Neural cell (in vitro differentiated cells): Measurements from ENCODE around the gene TET2. TPM values are rescaled to one million over a fixed set of nuclear protein-coding genes. Genes with fewer than 3 reads are reported as not detected.

ENCODE experiments used
- H2AFZ ChIP-seq: fragments of 200-600, 300-800 bp; sonication (generic), shearing (Covaris generic); 2 replicates; pipeline ENCODE4 v1.6.0; 2014; ENCODE audit warnings: low read depth, mild to moderate bottlenecking, antibody characterized with exemption, low read length, moderate library complexity
- H3F3A ChIP-seq: fragments of 200-600 bp; shearing (Covaris generic); 2 replicates; pipeline ENCODE4 v1.6.1; 2016; ENCODE audit warnings: mild to moderate bottlenecking, moderate library complexity, mixed read lengths, antibody characterized with exemption, low read length; ENCODE audit not compliant: insufficient read depth, poor library complexity, severe bottlenecking
- H3K27ac ChIP-seq: fragments of 200-600, 300-800 bp; sonication (generic), shearing (Covaris generic); 2 replicates; pipeline ENCODE4 v1.5.1; 2014; ENCODE audit warnings: mild to moderate bottlenecking, low read length, moderate library complexity
- H3K27me3 ChIP-seq: fragments of 300-800, 200-600 bp; sonication (generic), shearing (Covaris generic); 2 replicates; pipeline ENCODE4 v1.6.0; 2014; ENCODE audit warnings: mild to moderate bottlenecking, low read depth, low read length, moderate library complexity; ENCODE audit not compliant: insufficient read depth
- H3K36me3 ChIP-seq: fragments of 300-800, 200-600 bp; sonication (generic), shearing (Covaris generic); 2 replicates; pipeline ENCODE4 v1.5.1; 2014; ENCODE audit warnings: mild to moderate bottlenecking, antibody characterized with exemption, low read length, moderate library complexity; ENCODE audit not compliant: insufficient read depth
- H3K4me2 ChIP-seq: fragments of 300-800, 200-600 bp; sonication (generic), shearing (Covaris generic); 2 replicates; pipeline ENCODE4 v1.6.0; 2014; ENCODE audit warnings: mild to moderate bottlenecking, low read length
- H3K4me3 ChIP-seq: fragments of 300-800, 200-600 bp; sonication (generic), shearing (Covaris generic); 2 replicates; pipeline ENCODE4 v1.5.1; 2014; ENCODE audit warnings: mild to moderate bottlenecking, low read length, moderate library complexity
- H3K79me2 ChIP-seq: fragments of 200-600 bp; shearing (Covaris generic); replicated peaks from 2 replicates; pipeline ENCODE4 v1.6.0; 2014; ENCODE audit warnings: mild to moderate bottlenecking, low read length, moderate library complexity; ENCODE audit not compliant: insufficient read depth
- H3K9ac ChIP-seq: fragments of 300-800, 200-600 bp; sonication (generic), shearing (Covaris generic); 2 replicates; pipeline ENCODE4 v1.6.1; 2016; ENCODE audit warnings: mild to moderate bottlenecking, low read length, mixed read lengths
- H3K9me2 ChIP-seq: fragments of 200-600 bp; shearing (Covaris generic); 2 replicates; pipeline ENCODE4 v1.6.1; 2016; ENCODE audit warnings: mild to moderate bottlenecking, low read length, mixed read lengths; ENCODE audit not compliant: insufficient read depth
- H3K9me3 ChIP-seq: fragments of 200-600, 300-800 bp; sonication (generic), shearing (Covaris generic); 2 replicates; pipeline ENCODE4 v1.6.1; 2016; ENCODE audit warnings: mild to moderate bottlenecking, mixed run types, low read length, moderate library complexity, mixed read lengths
- H4K20me1 ChIP-seq: fragments of 200-600 bp; shearing (Covaris generic); 2 replicates; pipeline ENCODE4 v1.6.1; 2016; ENCODE audit warnings: mild to moderate bottlenecking, mixed run types; ENCODE audit not compliant: insufficient read depth
- EP300 ChIP-seq: fragments of 450-650 bp; conservative IDR thresholded peaks from 2 replicates; pipeline ENCODE4 v1.6.1; 2014; ENCODE audit warnings: antibody characterized with exemption, mild to moderate bottlenecking, moderate library complexity; ENCODE audit not compliant: poor library complexity, severe bottlenecking
- EZH2 ChIP-seq: fragments of 200-600, 300-800 bp; shearing (Covaris generic), sonication (generic); IDR thresholded peaks from 2 replicates; pipeline ENCODE4 v1.6.1; 2014; ENCODE audit warnings: antibody characterized with exemption, low read length, borderline replicate concordance, mild to moderate bottlenecking; ENCODE audit not compliant: insufficient read depth, poor library complexity, severe bottlenecking
- MXI1 ChIP-seq: fragments of 450-650 bp; conservative IDR thresholded peaks from 2 replicates; pipeline ENCODE4 v1.6.1; 2014; ENCODE audit warnings: antibody characterized with exemption, mild to moderate bottlenecking; ENCODE audit not compliant: poor library complexity, severe bottlenecking
- POLR2AphosphoS5 ChIP-seq: IDR thresholded peaks from 2 replicates; pipeline ENCODE4 v1.6.1; 2012
- RAD21 ChIP-seq: fragments of 450-650 bp; conservative IDR thresholded peaks from 2 replicates; pipeline ENCODE4 v1.6.1; 2014; ENCODE audit warnings: antibody characterized with exemption, mild to moderate bottlenecking, moderate library complexity
- REST ChIP-seq: IDR thresholded peaks from 2 replicates; pipeline ENCODE4 v1.6.1; 2012; ENCODE audit warnings: borderline replicate concordance
- SMC3 ChIP-seq: fragments of 450-650 bp; conservative IDR thresholded peaks from 2 replicates; pipeline ENCODE4 v1.6.1; 2014; ENCODE audit warnings: antibody characterized with exemption, mild to moderate bottlenecking, moderate library complexity; ENCODE audit not compliant: poor library complexity
- TAF1 ChIP-seq: IDR thresholded peaks from 2 replicates; pipeline ENCODE4 v1.6.1; 2012; ENCODE audit warnings: low read depth
- polyA plus RNA-seq: library from polyadenylated mRNA; depleted of rRNA; stranded (reverse); fragments of >200 nt; gene quantifications from 2 replicates; pipeline ENCODE4 v1.2.3, GENCODE V29; 2014
- TF ChIP-seq, protein P1 (sequence below): fragments of 450-650 bp; IDR thresholded peaks from 2 replicates; pipeline ENCODE4 v1.5.1; 2014; ENCODE audit warnings: antibody characterized with exemption, mild to moderate bottlenecking, moderate library complexity; ENCODE audit not compliant: poor library complexity, severe bottlenecking

TET2 gene
- polyA plus RNA-seq, 1 donor from 2014 or later = 27.1 TPM

DNA sequence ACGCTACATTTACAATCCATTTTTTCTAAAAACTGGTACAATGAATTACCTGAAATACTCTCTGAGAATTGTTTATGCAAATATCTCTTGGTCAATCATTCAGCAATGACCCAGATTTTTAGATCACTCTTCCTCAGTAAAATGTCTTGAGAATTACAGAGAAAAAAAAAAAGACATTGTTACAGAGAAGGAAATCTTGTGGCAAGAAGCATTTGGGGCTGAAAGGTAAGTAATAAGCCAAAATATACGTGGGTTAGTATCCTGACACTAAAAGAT is 19.6 kb upstream of the TET2 start:
- Histone ChIP-seq H3K9ac (no peak overlapping the region), H3K79me2 (no peaks in the 10 kb centered on the region), H3F3A (no peaks in the 10 kb centered on the region), H3K36me3 (no peaks in the 10 kb centered on the region), H3K27ac (no peak overlapping the region), H3K9me2 (no peaks in the 10 kb centered on the region), H3K9me3 (no peaks in the 10 kb centered on the region), H3K27me3 (no peaks in the 10 kb centered on the region), H2AFZ (no peak overlapping the region), H4K20me1 (no peaks in the 10 kb centered on the region), H3K4me2 (no peak overlapping the region), H3K4me3 (no peak overlapping the region)
- TF ChIP-seq REST (no peak), TAF1 (no peak), POLR2AphosphoS5 (no peak)

DNA sequence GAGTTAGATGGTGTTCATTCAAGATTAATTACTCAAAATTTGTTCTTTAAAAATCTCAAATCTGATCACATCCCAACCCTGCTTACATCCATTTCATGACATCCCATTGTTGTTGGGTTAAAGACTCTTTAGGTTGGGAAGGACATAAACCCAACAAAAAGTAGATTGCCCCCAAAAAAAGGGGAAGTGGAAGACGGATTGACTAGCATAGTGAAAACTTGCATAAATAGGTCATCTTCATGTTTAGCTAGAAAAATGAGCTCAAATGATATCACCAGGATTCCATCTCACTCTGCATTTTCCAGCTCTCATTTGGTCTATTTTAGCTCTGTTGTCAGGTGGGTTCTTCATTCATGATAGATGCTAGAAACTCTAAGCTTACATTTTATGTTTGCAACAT is 18.5 kb upstream of the TET2 start:
- no peak overlapping the region for H3K4me2 ChIP-seq
- H3K36me3 ChIP-seq = no peaks in the 10 kb centered on the region
- no peaks in the 10 kb centered on the region for H3K9me3 ChIP-seq
- H3F3A ChIP-seq = no peaks in the 10 kb centered on the region
- H3K27me3 ChIP-seq = no peaks in the 10 kb centered on the region
- H3K79me2 ChIP-seq = no peaks in the 10 kb centered on the region
- H3K9ac ChIP-seq = no peak overlapping the region
- H3K4me3 ChIP-seq = no peak overlapping the region
- H3K27ac ChIP-seq = no peak overlapping the region
- H2AFZ ChIP-seq = no peak overlapping the region
- no peaks in the 10 kb centered on the region for H4K20me1 ChIP-seq
- TF ChIP-seq EP300 (no peak), REST (no peak), SMC3 (no peak), RAD21 (no peak), MXI1 (no peak), TAF1 (no peak), POLR2AphosphoS5 (no peak), EZH2 (no peak)
- TF ChIP-seq, protein P1, sequence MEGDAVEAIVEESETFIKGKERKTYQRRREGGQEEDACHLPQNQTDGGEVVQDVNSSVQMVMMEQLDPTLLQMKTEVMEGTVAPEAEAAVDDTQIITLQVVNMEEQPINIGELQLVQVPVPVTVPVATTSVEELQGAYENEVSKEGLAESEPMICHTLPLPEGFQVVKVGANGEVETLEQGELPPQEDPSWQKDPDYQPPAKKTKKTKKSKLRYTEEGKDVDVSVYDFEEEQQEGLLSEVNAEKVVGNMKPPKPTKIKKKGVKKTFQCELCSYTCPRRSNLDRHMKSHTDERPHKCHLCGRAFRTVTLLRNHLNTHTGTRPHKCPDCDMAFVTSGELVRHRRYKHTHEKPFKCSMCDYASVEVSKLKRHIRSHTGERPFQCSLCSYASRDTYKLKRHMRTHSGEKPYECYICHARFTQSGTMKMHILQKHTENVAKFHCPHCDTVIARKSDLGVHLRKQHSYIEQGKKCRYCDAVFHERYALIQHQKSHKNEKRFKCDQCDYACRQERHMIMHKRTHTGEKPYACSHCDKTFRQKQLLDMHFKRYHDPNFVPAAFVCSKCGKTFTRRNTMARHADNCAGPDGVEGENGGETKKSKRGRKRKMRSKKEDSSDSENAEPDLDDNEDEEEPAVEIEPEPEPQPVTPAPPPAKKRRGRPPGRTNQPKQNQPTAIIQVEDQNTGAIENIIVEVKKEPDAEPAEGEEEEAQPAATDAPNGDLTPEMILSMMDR = no peak
- H3K9me2 ChIP-seq = no peaks in the 10 kb centered on the region
